ENCODE data around the gene CC2D1A.

Gene CC2D1A

DNA sequence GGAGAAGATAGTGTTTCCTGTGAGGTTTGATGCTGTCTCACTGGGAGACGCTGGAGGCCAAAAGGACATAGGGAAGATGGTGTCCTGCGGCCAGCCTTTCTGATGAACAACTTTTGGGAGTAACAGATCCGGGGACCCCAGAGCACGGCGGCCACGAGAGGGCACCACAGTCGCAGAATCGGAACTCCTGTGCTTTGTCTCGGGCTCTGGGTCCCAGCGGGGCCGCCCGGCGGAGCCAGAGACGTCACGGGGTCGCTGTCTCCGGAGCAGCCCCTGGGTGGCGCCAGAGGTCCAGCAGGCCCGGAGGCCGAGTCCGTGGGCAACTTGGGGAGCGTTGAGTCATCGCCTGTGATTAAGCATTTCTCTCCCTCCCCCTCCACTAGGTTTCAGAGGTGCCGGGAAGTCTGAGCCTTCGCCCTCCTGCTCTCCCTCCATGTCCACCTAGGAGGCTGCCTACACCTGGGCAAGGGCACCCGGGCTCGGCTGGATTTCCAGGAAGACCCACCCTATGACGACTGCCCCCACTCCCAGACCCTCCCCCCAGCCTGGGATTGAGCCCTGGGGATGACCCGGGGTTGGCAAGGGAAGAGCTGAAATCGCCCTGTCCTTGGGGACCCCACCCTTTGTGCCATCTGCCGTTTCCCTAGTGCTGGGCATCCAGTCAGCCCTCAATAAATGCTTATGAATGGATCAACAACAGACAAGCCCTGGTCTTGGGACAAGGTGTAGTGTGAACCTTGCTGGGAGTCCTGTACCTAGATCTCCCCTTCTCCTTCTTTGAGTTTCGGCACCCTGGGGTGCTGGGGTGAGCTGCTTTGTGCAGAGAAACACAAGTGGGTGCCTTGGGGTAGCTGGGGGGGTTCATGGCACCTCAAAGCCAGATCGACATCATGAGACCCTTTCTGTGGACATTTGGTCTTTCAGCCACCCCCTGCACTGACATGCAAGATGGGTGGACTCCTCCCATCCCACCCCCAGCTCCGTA lies 25.6 kb upstream of the CC2D1A start:
- DNase-seq = peak; percentile 98

- DNase-seq = peak; percentile 41
Measured at GRCh38 chr19:13881251-13881691, 24.7 kb upstream of the CC2D1A start.

GRCh38 chr19:13881692-13882418 lies 24.1 kb upstream of the CC2D1A start:
- peak; percentile 53 for DNase-seq

GRCh38 chr19:13882419-13882795 lies 23.6 kb upstream of the CC2D1A start:
- no peak for DNase-seq

GRCh38 chr19:13882836-13883235 lies 23.2 kb upstream of the CC2D1A start:
- DNase-seq = no peak

GRCh38 chr19:13883516-13884064 lies 22.4 kb upstream of the CC2D1A start:
- DNase-seq = no peak

DNA sequence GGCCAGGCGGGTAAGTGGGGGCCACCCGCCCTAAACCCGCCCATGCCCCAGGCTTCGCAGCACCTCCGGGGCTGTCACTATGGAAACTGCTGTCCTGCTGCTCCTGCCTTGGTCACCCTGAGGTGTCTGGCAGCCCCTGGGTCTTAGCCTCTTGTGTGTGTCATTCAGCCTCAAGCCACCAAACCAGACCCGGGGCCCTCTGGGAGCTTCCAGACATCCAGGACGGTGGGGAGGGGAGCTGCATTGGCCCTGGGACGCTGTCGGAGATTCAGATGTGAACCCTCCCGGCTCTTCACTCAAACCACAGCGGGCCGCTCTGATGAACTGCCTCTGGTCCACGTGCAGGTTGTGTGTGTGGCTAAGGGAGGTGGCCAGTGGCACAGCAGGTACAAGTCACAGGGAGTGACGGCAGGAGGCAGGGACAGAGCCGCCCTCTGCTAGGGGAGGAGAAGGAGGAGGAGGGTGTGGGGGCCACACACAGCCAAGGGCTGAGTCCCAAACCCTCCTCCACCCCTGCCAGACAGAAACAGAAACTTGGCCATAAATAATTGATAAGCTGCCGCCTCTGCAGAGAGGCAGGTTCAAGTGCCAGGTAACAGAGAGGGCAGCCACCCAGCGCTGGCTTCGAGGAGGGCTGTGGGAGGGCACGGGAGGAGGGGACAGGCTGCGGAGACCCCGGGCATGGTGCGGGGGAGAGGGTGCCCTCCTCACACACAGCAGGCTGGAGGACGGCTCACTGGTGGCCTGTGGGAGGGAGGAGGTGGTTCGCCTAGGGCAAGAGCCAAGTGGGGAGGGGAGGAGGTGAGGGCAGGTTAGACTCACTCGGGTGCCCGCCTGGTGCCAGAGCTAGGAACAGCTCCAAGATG lies 21.0 kb upstream of the CC2D1A start:
- DNase-seq = no peak

DNA sequence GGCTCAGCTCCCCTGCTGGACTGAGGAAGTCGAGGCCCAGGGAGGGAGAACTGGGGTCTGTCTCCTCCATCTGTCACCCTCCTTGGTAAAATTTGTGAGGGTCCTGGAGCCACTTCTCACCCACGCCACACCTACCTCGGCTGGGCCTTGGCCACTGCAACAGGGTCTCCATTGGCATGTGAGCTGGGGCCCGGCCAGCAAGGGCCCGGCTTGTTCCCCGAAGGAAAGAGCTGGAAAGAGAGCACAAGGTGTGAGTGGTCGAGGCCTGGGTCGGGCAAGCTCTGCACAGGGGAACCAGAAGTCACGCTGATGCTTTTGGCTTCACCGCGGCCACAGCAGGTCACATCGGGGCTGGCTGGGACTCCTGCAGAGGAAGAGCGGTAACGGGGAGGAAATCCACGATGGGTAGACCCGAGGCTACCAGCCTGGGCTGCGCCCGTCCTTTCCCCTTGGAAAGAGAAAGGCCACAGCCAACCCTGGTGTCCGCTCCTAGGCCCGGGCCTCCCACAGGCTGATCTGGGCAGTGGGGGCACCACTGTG lies 20.1 kb upstream of the CC2D1A start:
- no peak for DNase-seq

DNA sequence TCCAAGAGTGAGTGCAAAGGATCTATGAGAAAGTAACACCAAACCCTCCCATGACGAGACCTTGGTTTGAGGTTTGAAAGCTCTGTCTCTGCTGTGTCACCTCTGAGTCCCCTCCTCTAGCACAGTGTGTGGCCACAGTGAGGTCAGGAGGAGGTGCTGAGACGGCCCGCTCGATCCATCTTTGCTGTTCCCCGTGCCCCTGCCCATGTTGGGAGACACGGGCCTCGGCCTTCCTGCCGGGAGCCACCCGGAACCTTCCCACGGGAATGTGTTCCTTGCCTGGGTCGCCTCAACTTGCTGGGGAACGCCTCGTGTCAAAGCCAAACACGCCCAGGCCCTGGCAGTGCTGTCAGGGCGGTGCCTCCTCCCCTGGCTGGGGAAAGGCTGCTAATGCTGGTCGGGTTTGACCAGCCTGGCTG lies 19.0 kb upstream of the CC2D1A start:
- peak; percentile 61 for DNase-seq

GRCh38 chr19:13887517-13887916 lies 18.5 kb upstream of the CC2D1A start:
- no peak for DNase-seq

DNA sequence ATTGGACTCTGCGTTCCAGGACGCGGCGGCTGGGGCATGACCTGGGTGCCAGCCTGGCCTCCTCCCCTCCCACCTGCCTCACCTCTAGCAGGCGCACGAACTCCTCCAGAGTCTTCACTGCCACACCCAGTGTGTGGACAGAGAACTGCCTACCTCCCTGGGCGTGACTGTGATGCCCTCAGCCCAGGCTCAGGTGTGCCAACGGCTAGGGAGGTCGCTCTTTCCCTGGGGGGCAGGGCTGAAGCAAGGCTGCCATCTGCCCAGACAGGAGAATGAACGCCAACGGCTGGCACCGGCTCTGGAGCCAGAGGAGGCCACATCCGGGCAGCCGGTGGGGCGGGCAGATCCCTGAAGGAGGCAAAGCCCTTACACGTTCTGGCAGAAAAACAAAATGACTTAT lies 17.7 kb upstream of the CC2D1A start:
- DNase-seq = no peak

GRCh38 chr19:13890136-13890535 lies 15.9 kb upstream of the CC2D1A start:
- no peak for DNase-seq

GRCh38 chr19:13892870-13893269 lies 13.1 kb upstream of the CC2D1A start:
- DNase-seq = no peak

GRCh38 chr19:13894552-13894951 lies 11.4 kb upstream of the CC2D1A start:
- DNase-seq = no peak

- no peak for DNase-seq
Measured at GRCh38 chr19:13896227-13896626, 9.8 kb upstream of the CC2D1A start.

DNA sequence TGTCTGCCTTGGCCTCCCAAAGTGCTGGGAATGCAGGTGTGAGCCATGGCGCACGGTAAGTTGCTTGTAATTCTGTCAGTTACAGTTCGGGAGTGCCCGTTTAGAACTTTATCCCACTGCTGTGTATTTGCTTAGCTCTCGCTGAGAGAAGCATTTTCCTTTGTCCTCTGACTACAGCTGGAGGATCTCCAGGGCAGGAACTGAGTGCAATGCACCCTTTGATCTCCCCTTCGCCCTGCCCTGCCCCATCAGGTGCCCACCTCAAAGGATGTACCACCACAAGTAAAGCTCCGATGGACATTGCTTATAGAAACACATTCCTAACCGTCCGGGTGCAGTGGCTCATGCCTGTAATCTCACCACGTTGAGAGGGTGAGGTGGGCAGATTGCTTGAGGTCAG lies 6.6 kb upstream of the CC2D1A start:
- no peak for DNase-seq

GRCh38 chr19:13899912-13900584 lies 6.0 kb upstream of the CC2D1A start:
- no peak for DNase-seq

GRCh38 chr19:13902993-13903555 lies 2.9 kb upstream of the CC2D1A start:
- peak; percentile 58 for DNase-seq

- peak; percentile 39 for DNase-seq
Measured at GRCh38 chr19:13906521-13906904, 512 bp downstream of the CC2D1A start.

DNA sequence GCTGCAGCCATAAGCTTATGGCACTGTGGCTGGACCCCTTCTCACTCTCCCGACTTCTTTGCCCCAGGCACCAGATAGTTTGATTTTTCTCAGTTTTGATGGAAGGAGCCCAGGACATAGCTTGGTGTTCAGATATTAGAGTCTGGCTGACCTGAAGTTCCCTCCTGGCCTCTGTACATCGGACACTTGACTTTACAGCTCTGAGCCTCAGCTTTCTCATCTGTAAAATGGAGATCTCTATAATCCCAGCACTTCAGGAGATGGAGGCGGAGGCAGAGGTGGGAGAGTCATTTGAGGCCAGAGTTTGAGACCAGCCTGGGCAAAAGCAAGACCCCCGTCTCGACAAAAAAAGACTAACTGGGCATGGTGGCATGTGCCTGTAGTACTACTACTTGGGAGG lies 909 bp downstream of the CC2D1A start:
- no peak for DNase-seq

DNA sequence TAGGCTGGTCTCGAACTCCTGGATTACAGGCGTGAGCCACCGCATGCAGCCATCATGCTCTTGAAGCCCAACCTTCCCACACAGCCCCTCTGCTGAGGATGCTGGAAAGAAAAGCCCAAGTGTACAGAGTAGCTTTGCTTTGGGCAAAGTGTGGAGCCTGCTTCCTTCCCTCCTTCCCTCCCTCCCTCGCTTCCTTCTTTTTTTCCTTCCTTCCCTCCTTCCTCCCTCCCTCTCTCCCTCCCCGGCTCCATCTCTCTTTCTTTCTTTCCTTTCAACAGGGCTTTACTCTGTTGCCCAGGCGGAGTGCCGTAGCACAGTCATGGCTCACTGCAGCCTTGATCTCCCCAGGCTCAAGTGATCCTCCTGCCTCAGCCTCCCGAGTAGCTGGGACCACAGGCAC lies 2.7 kb downstream of the CC2D1A start:
- no peak for DNase-seq

All from CD4-positive, alpha-beta T cell treated with Interleukin-21 for 1 hour (primary cell).